Testis (tissue), 2 donors: ENCODE data around the gene ATG9A.

ENCODE experiments used
- POLR2A ChIP-seq: fragments of 450-650 bp; IDR thresholded peaks from one replicate; pipeline ENCODE4 v1.6.1; 2017; ENCODE audit warnings: antibody characterized with exemption, mild to moderate bottlenecking, moderate library complexity
- TF ChIP-seq, protein P1 (sequence below), 3 experiments: fragments of 450-650 bp in 2 of 3; fragments of 200-600 bp in 1 of 3; sonication (generic) in 1 of 3; IDR thresholded peaks; one replicate each; pipeline ENCODE4 v1.5.1; 2016 to 2019; ENCODE audit warnings: antibody characterized with exemption in 3 of 3, mild to moderate bottlenecking in 2 of 3, moderate library complexity in 1 of 3

DNA sequence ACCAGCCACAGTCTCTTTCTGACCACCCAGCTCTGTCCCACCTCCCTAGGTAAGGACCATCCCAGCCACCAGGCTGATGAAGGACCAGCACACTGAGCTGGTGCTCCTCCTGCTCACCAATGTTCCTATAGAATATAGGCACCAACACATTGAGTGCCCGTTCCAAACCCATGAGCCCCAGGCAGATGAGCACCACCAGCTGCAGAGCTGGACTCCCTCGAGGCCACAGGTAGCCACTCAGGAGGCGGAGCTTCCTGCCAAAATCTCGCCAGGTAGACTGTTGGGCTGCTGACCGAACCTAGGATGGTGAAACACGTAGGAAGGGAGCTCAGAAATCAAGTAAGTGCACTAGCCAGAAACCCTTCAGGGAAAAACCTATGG lies 12.9 kb downstream of the ATG9A start:
- TF ChIP-seq, protein P1, sequence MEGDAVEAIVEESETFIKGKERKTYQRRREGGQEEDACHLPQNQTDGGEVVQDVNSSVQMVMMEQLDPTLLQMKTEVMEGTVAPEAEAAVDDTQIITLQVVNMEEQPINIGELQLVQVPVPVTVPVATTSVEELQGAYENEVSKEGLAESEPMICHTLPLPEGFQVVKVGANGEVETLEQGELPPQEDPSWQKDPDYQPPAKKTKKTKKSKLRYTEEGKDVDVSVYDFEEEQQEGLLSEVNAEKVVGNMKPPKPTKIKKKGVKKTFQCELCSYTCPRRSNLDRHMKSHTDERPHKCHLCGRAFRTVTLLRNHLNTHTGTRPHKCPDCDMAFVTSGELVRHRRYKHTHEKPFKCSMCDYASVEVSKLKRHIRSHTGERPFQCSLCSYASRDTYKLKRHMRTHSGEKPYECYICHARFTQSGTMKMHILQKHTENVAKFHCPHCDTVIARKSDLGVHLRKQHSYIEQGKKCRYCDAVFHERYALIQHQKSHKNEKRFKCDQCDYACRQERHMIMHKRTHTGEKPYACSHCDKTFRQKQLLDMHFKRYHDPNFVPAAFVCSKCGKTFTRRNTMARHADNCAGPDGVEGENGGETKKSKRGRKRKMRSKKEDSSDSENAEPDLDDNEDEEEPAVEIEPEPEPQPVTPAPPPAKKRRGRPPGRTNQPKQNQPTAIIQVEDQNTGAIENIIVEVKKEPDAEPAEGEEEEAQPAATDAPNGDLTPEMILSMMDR (IDR thresholded peaks at IDR 0.05) = no peak
- TF ChIP-seq POLR2A = no peak
